GM19372 (cell line): ENCODE results near the gene OPN3.

ENCODE experiments used
- ATAC-seq: cut with Tn5 transposase; IDR thresholded peaks from one replicate; pipeline ENCODE4 v1.9.1; 2021; ENCODE audit warnings: mild to moderate bottlenecking, low read depth, moderate library complexity; ENCODE audit not compliant: unreplicated experiment

OPN3 gene

GRCh38 chr1:241593186-241593585 is 47.0 kb downstream of the OPN3 start:
- ATAC-seq: no peak

DNA sequence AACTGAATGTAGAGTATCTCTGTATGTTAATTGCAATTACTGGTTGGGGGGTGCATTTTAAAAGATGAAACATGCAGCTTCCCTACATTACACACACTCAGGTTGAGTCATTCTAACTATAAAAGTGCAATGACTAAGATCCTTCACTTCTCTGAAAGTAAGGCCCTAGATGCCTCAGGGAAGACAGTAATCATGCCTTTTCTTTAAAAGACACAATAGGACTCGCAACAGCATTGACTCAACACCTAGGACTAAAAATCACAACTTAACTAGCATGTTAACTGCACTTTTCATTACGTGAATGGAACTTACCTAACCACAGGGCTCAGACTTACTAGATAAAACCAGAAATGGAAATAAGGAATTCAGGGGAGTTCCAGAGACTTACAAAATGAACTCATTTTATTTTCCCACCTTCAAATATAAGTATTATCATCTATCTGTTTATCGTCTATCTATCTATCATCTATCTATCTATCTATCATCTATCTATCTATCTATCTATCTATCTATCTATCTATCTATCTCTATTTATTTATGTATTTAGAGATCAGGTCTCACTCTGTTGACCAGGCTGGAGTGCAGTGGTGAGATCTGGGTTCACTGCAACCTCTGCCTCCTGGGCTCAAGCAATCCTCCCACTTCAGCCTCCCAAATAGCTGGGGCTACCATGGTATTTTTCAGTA is 47.8 kb downstream of the OPN3 start:
- ATAC-seq: no peak

DNA sequence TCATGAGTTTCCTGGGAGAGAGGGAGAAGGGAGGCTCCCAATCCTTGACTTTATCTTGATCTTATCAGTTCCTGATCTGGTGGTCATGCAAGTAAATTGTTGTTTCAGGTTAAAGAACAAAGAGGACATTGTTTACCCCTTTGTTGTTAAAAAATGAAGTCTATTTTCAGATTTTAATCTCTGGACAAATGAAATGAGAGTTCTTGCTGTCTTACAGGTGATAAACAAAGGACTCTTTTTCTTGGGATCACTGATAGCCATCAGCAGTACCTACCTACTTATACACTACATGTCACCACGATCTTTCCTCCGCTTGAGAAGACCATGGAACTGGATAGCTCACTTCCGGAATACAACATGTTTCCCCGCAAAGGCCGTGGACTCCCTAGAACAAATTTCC is 48.4 kb downstream of the OPN3 start:
- ATAC-seq: no peak

- no peak for ATAC-seq
These were observed 48.9 kb downstream of the OPN3 start for GRCh38 chr1:241591317-241591716.

DNA sequence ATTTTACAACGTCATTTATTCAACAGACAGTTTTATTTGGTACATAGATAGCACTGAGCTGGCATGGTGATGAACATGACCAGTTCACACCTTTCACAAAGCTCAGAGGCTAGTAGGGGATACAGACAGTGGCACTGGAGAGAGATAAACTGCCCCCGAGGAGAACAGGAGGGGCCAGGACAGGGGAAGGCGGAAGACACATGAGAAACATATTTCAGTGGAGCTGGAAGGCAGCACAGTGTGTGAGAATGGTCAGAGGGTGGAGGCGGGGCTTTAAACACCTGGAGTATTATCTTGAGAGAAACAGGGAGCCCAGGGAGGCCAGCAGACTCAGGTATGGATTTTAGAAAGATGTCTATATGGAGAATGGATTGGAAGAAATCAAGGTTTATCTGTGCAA is 49.5 kb downstream of the OPN3 start:
- ATAC-seq: no peak

- ATAC-seq: no peak
These were observed 50.6 kb downstream of the OPN3 start for GRCh38 chr1:241589521-241589920.

DNA sequence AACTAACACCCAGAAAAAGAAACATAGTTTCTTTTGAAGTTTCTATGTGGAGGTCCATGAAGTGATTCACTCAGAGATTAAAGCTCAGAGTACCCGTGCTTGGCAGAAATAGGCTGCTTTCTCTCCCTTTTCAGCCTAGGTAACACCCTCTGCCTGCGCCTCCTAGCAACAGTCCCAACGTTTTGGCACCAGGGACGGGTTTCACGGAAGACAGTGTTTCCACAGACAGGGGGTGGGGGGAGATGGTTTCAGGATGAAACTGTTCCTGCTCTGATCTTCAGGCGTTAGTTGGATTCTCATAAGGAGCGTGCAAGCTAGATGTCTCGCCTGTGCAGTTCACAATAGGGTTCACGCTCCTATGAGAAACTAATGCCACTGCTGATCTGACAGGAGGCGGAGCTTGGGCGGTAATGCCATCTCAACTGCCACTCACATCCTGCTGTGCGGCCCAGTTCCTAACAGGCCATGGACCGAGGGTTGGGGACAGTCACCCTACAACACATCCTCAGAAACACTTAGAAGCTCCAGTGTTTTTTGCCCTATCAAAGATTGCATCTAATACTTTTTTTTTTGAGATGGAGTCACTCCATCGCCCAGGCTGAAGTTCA is 53.2 kb downstream of the OPN3 start:
- no peak for ATAC-seq

DNA sequence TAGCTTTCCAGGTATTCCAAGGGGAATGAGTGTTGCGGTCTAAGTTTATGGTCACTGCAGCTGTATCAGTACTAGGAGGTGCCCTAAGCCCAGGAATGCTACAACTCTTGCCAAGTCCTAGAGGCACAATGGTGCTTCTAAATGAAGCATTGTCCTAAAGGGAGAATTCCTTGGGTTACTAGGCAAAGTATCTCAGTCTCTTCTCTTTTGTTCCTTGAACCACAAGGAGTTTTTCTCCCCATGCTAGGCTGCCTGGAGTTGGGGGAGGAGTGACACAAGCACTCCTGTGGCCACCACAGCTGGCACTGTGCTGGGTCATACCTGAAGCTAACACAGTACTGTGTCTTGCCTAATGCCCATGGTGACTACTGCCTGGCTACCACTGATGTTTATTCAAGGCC is 57.2 kb downstream of the OPN3 start:
- no peak for ATAC-seq

GRCh38 chr1:241579434-241579833 is 60.7 kb downstream of the OPN3 start:
- no peak for ATAC-seq

GRCh38 chr1:241574154-241574553 is 66.0 kb downstream of the OPN3 start:
- ATAC-seq: no peak

GRCh38 chr1:241569848-241570247 is 70.3 kb downstream of the OPN3 start:
- ATAC-seq: no peak

DNA sequence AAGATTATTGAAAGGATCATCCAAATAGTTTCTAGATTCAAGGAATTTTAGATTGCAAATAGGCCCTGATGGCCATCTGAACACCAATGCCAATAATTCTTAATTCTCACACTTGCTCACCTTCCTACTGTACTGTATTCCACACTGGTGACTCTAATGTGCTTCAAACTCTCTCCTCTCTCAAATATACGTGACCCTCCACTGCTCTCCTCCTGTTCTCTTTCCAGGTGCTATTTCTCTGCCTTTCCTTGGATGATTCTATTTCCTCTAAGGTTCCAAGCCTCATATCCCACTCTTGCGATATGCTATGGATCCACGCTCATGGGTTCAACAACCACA is 79.4 kb downstream of the OPN3 start:
- ATAC-seq: no peak

DNA sequence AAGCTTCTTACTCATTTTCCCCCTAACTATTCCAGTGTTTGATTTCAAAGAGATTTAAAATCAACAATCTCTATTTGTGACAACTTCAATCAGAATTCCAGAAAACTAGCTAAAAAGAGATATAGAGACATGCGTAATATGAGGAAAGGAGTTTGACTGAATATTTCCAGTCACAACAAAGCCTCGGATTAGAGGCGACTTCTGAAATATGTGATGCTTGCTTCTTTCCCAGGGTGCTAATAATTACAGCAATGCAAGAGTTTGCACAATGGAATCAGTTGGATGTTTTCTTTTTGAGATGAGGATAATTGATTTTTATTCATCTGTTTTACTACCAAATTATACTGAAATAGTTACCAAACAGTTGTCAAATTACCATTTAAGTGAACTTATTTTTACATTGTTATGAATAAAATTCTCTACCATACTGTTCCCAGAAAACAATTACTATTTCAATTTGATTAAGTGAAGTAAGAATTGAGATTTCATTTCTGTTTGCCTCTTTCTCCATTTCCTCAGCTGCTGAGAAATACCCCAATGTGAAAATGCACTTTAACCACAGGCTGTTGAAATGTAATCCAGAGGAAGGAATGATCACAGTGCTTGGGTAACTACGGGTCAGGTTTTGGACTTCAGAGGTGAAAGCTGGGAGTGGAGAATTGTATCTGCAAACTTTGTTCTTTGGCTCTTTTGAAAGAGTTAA is 79.9 kb downstream of the OPN3 start:
- ATAC-seq: no peak

- ATAC-seq: no peak
These were observed 82.5 kb downstream of the OPN3 start for GRCh38 chr1:241557551-241558193.

GRCh38 chr1:241557031-241557430 is 83.1 kb downstream of the OPN3 start:
- no peak for ATAC-seq

DNA sequence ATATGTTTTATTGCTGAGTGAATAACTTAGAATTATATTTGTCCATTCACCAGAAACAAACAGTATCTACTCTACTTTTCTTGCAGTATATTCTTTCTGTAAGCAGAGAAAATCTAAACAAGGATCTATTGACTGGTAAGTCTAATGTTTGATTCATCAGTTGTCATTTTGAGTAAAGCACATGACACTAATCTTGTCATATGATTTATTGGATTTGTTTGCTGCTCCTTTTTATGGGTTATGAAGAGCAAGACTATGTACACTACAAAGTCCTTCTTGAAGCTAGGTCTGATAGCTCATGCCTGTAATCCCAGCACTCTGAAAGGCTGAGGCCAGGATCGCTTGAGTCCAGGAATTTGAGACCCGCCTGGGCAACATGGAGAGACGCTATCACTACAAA is 84.6 kb downstream of the OPN3 start:
- ATAC-seq: no peak

- no peak for ATAC-seq
These were observed 86.1 kb downstream of the OPN3 start for GRCh38 chr1:241553886-241554592.

DNA sequence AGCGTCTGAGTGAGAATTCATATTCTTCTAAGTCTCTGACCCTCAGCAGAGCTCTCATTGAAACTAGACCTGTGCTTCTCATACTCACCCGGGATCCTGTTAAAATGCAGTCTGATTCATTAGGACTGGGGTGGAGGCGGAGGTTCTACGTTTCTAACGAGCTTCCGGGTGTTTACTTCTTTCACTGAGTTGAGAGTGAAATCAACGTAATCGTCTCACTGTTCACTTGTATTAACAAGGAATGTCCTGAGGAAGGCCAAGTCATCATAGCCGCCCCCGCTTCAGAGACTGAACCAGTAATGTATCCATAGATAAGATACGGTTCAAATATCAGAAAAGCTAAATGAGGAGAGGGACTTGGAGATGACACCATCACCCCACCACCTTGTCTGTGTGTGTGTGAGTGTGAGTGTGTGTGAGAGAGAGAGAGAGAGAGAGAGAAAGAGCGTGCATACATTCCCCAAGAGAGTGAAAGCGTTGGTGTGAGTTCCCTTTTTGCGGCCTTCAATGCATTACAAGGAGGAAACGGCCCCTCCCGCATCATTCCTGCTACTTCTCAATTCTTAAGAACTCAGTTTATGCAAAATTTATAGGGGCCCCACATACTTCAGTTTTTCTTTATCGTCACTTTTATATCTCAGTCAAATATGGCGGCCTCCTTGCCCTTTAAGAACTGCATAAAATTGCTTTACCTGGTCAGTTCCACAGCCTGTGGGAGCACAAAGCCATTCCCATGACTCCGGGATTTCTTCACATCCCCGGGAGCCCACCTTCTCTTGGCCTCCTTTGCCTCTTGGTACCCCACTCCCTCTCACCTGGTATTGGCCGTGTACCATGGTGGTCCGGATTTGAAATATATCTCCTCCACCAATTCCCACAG is 88.2 kb downstream of the OPN3 start:
- ATAC-seq: peak; percentile 83

- no peak for ATAC-seq
These were observed 89.9 kb downstream of the OPN3 start for GRCh38 chr1:241550318-241550717.

- ATAC-seq: no peak
These were observed 92.2 kb downstream of the OPN3 start for GRCh38 chr1:241548008-241548407.
